Measurements from ENCODE around the gene CTPS2. TPM values are rescaled to one million over a fixed set of nuclear protein-coding genes. Genes with fewer than 3 reads are reported as not detected.

The CTPS2 gene
- total and polyA plus RNA-seq, 2 donors from 2014 or later = 5.9 to 13.7 TPM

DNA sequence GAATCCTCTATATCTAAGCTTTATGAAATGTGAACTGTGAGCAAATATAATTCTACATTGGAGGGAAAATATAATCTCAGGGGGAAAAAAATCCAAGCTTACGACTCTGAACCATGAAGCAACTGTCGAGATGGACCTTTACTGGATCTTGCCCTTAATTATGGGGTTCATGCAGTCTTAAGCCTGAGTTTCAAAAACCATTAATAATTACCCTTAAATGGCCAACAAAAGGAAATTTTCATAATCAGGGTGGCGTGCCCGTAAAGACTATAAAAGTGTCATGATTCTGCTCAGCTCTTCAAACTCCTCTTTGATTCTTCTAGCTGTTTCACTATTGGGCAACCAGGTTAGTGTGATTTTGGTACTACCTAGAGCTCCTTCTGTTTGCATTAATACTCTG is 62.6 kb downstream of the CTPS2 start, which contains the start of gene S100G:
Gene S100G (plus strand): TSS at position 301 of the 400 bp plus-strand sequence. CDS start 849 bp downstream, outside the sequence.
- H3K9me3 ChIP-seq (ENCODE audit: control insufficient read depth in 2 of 3, insufficient read depth in 1 of 3, low read length in 3 of 3) = no peaks in the 10 kb centered on the region
- no peaks in the 10 kb centered on the region for H3K4me1 ChIP-seq (ENCODE audit: control insufficient read depth in 2 of 3, insufficient read depth in 2 of 3, low read depth in 1 of 3, low read length in 3 of 3)
- no peak for TF ChIP-seq CTCF (IDR thresholded peaks at IDR 0.05; ENCODE audit: borderline replicate concordance, extremely low read depth, insufficient read depth)
- peaks cover 5% of the 10 kb centered on the region for H3K27me3 ChIP-seq (ENCODE audit: control insufficient read depth, insufficient read depth, low read length)
- no peak for FAIRE-seq
- intact Hi-C loops (cut with DNase I) = no loop called here
- no peak for DNase-seq
- H3K36me3 ChIP-seq (ENCODE audit: control insufficient read depth in 2 of 3, insufficient read depth in 3 of 3, low read length in 3 of 3) = no peaks in the 10 kb centered on the region
- no peak within 1 kb of the TSS for H3K4me3 ChIP-seq (ENCODE audit: low read length in 3 of 3)
- no peak within 1 kb of the TSS for H3K27ac ChIP-seq (ENCODE audit: low read depth in 2 of 2, low read length in 2 of 2)
- H3K9ac ChIP-seq (ENCODE audit: low read length in 3 of 3) = no peak within 1 kb of the TSS

GRCh38 chrX:16646366-16647138 is 65.9 kb downstream of the CTPS2 start:
- no peak for FAIRE-seq
- no peaks in the 10 kb centered on the region for H3K36me3 ChIP-seq (ENCODE audit: control insufficient read depth in 2 of 3, insufficient read depth in 3 of 3, low read length in 3 of 3)
- intact Hi-C loops (cut with DNase I) = no loop called here
- H3K4me3 ChIP-seq (ENCODE audit: low read length in 3 of 3) = no peak overlapping the region
- no peak for TF ChIP-seq CTCF (IDR thresholded peaks at IDR 0.05; ENCODE audit: borderline replicate concordance, extremely low read depth, insufficient read depth)
- no peak for DNase-seq
- peaks cover 6% of the 10 kb centered on the region for H3K27me3 ChIP-seq (ENCODE audit: control insufficient read depth, insufficient read depth, low read length)
- no peaks in the 10 kb centered on the region for H3K4me1 ChIP-seq (ENCODE audit: control insufficient read depth in 2 of 3, insufficient read depth in 2 of 3, low read depth in 1 of 3, low read length in 3 of 3)
- no peak overlapping the region for H3K27ac ChIP-seq (ENCODE audit: low read depth in 2 of 2, low read length in 2 of 2)
- H3K9ac ChIP-seq (ENCODE audit: low read length in 3 of 3) = no peak overlapping the region
- no peaks in the 10 kb centered on the region for H3K9me3 ChIP-seq (ENCODE audit: control insufficient read depth in 2 of 3, insufficient read depth in 1 of 3, low read length in 3 of 3)

DNA sequence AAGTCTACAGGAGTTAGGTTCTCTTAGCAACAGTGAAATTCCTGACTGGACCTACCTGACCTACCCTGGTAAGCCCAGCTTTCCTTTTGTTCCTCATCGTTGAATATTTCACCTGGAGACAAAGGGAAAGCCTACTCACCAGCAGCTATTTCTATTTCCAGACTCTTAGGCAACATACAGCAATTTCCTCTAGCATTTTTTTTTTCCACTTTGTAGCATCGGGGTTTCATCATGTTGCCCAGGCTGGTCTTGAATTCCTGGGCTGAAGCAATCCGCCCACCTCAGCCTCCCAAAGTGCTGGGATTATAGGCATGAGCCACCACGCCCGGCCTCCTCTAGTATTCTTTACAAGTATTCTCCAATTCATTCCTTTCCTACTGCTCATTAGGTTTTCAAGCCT is 69.3 kb downstream of the CTPS2 start:
- H3K9me3 ChIP-seq (ENCODE audit: control insufficient read depth in 2 of 3, insufficient read depth in 1 of 3, low read length in 3 of 3) = no peaks in the 10 kb centered on the region
- H3K4me3 ChIP-seq (ENCODE audit: low read length in 3 of 3) = no peak overlapping the region
- peaks cover 11% of the 10 kb centered on the region for H3K27me3 ChIP-seq (ENCODE audit: control insufficient read depth, insufficient read depth, low read length)
- H3K36me3 ChIP-seq (ENCODE audit: control insufficient read depth in 2 of 3, insufficient read depth in 3 of 3, low read length in 3 of 3) = no peaks in the 10 kb centered on the region
- H3K4me1 ChIP-seq (ENCODE audit: control insufficient read depth in 2 of 3, insufficient read depth in 2 of 3, low read depth in 1 of 3, low read length in 3 of 3) = no peaks in the 10 kb centered on the region
- FAIRE-seq (no peak), DNase-seq (no peak)
- no peak overlapping the region for H3K27ac ChIP-seq (ENCODE audit: low read depth in 2 of 2, low read length in 2 of 2)
- intact Hi-C loops (cut with DNase I) = no loop called here
- TF ChIP-seq CTCF (IDR thresholded peaks at IDR 0.05; ENCODE audit: borderline replicate concordance, extremely low read depth, insufficient read depth) = no peak
- H3K9ac ChIP-seq (ENCODE audit: low read length in 3 of 3) = no peak overlapping the region

Data from kidney (tissue), 14 donors.